NCI-H345 (cell line): Measurements from ENCODE around the gene MAST2.

Experiments used
- DNase-seq: peaks from one replicate; lab custom pipeline; 2025; lab: John Stamatoyannopoulos, UW

MAST2 gene

DNA sequence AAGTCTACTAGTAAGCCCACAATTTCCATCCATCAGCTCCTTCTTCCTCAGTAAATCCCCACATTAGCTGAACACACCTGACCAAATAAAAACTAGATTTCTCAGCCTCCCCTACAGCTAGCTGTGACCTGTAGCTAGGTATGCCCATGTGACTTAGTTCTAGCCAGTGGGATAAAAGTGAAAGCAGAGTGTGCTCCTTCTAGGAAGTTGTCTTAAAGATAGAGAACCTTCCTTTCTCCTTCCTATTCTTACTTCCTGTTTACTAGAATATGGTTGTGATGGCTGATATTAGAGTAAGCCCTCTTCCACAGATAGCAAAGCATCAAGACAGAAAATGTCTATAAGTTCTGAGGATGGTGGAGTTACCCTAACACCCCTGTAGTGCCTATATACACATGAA lies 262.0 kb downstream of the MAST2 start:
- DNase-seq, result no peak

- DNase-seq, result no peak
These were observed 264.2 kb downstream of the MAST2 start for GRCh38 chr1:46067652-46068051.

DNA sequence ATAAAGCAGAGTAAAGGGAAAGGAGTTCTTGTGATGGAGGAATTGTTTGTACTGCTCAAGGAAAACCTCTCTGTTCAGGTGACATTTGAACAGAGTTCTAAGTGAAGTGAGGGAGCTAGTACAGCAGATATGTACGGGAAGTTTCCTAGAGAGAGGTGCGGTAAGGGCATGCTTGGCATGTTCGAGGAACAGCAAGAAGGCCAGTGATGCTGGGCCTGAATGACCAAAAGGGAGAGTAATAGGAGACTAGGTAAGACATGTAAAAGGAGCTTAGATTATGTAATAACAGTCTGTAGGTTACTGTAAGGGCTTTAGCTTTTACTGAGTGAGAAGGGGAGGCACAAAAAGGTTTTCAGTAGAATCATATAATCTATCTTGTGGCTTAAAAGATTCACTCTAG lies 265.1 kb downstream of the MAST2 start:
- no peak for DNase-seq

- no peak for DNase-seq
These were observed 266.9 kb downstream of the MAST2 start for GRCh38 chr1:46070164-46070814.

DNA sequence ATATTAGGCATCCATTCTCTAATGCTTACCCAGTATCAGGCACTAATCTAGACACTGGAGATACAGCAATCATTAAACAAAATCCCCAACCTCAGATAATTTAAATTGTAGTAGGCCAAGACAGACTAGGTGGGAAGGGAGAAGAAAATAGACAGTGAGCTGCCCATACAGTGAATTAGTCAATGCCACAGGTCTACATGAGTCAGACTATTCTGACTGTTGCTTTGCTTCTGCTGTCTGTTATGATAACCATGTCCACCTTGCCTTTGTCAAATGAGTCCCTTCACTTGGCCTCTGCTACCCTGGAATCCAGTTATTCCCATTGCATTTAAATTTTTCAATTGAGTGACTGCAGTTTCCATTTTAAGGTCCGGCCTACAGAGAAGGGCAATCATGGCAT lies 269.6 kb downstream of the MAST2 start:
- no peak for DNase-seq

DNA sequence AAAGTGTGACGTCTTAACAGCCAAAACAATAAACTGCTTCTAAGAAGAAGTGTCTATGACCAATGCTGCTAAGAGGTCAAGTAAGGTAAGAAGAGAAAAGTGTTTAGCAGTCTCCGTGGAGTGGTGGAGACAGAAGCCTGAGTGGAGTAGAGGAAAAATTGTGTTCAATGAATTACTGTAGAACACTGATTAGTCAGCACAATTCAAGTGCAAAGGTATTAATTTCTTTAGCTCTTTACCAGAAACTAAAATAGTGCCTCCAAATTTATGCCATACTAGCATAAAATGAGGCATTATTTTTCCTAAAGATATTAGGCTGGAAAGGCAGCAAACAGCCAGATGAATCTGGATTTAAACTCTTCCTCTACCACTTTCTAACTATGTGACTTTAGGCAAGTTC lies 272.9 kb downstream of the MAST2 start:
- DNase-seq, result no peak

DNA sequence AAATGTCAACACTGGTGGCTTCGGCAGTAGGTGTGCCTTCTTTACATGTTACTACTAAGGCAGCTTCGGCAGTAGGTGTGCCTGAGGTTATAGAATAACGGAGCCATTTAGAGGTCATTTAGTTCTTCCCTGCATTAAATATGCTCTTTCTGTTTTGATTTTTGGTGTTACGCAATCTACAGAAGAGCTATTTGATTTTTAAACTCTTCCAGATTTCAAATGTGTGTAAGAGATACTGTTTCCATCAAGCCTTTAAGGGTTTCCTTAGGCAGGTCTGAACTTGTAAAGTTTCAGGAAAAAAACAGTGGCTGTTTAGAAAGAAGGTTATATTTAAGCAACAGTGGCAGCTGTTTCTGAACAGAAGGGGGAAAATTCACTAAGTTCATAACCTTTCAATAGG lies 274.2 kb downstream of the MAST2 start:
- no peak for DNase-seq

DNA sequence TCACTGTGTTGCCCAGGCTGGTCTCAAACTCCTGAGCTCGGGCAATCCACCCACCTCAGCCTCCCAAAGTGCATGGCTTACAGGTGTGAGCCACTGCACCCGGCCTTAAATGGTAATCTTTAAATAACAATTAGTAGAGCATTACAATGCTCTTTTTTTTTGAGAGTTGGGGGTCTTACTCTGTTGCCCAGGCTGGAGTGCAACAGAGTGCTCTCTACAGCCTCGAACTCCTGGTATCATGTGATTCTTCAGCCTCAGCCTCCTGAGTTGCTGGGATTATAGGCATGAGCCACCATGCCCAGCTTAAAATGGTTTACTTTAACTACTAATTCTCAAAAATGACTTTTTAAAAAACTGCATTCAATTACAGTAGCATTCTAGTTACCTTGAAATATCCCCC lies 276.8 kb downstream of the MAST2 start:
- DNase-seq, result no peak

DNA sequence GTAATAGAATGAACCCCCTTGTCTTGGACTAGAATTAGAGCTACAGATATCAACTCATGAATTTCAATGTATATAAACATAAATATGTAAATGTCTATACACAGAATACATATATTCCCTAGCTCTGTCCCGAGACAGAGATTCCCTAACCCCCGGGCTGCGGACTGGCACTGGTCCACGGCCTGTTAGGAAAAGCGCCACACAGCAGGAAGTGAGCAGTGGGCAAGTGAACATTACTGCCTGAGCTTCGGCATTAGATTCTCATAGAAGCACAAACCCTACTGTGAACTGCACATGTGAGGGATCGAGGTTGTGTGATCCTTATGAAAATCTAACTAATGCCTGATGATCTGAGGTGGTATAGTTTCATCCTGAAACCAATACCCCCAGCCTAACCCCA lies 277.8 kb downstream of the MAST2 start:
- DNase-seq, result no peak

GRCh38 chr1:46081619-46082018 lies 278.2 kb downstream of the MAST2 start:
- no peak for DNase-seq

- no peak for DNase-seq
These were observed 280.2 kb downstream of the MAST2 start for GRCh38 chr1:46083579-46083978.

- no peak for DNase-seq
These were observed 281.4 kb downstream of the MAST2 start for GRCh38 chr1:46084553-46085451.
